ENCODE data around the gene TUBGCP4.
A peak's percentile ranks its signal among the peaks of the same experiment; 100 is the strongest.

The TUBGCP4 gene

DNA sequence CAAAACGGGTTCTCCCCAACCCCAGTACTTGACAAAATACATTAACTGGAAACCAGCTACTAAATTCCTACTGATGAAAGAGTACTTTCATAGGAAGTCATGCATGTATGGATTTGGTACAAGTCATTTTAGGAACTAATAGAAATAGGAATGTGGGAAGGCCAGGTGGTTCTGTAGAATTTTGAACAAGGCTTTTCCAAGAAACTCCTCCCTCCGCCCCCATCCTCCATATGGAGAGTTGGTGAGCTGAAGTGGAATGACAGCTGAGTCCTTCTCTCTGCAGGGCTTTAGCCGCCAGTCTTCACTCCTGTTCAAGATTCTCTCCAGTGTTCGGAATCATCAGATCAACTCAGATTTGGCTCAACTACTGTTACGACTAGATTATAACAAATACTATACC, 33.2 kb downstream of the TUBGCP4 start:
- DNase-seq: no peak

DNA sequence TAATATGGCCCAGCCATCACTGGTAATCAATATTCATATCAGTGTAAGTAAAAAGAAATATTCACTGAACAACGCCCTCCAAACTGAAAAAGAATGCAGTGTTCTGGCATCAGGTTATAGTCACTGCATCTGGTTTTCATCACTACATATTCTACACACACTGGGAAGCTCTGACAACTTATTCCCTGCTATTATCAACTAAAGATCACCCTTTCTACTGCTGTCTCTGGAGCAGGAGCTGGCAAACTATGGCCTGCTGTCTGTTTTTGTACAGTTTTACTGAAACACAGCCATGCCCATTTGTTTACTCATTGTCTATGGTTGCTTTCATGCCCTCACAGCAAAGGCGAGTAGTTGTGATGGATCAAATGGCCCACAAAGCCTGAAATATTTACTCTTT, 35.3 kb downstream of the TUBGCP4 start:
- DNase-seq: no peak

DNA sequence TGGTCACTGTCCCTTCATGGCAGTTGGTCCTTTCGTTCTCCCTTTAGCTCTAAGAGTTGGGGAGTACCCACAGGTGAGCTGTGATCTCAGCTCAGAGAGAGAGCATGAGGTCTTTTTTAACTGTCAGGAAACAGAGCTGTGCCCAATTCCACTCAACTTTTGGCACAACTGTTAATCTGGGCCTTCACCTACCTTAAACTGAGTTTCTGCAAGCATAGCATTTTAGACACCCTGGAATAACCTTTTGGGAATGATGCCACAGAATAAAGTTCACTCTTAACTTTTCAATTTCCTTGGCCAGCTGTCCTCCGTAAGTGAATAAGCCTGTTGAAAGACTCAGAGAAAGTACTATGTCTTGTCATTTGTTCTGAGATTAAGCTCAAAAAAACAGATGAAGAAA, 35.9 kb downstream of the TUBGCP4 start:
- DNase-seq: no peak

DNA sequence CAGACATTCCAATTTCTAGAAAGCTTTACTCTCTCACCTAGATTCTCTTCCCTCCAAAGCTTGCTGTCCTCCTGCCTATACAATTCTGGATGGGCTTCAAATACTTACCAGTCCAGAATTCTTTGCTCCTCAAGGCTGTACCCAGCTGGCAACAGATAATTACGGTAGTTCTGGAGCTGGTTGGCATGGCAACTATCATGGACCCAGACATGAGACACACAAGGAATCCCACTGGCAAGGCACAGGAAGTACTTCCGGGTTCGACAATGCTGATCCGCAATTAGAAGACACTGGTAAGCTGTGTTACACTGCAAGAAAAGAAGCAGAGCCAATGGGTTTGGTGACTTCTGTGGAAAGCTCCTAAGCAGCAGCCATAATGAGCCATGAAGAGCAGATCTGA, 37.9 kb downstream of the TUBGCP4 start:
- no peak for DNase-seq

DNA sequence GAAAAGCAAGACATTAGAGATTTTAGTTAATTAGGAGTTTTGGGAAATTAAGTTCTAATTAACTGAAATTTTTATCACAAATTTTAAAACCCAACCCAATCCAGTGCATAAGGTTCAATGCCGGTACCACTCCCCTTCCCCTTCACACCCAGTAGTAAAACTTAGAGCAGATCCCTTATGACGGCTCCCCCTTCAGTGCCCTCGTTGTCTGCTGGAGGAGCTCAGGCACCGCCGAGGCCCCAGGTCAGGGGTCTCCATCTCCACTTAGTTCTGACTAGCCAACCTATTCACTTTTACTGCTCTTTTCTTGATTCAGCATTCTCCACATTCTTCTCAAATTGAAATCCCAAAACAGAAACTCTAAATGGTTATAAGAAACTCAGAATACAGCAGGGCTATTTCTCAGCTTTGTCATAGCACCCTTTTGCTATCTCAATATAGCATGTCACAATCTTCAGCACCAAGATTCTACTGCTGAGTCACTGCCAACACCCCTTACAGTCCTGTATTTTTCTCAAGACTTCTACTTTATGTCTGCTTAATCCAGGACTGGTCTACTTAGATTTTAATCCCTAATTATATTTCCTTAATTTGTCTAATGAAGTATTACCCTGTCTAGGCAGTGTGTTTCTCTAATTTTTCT, 39.8 kb downstream of the TUBGCP4 start:
- DNase-seq: no peak

DNA sequence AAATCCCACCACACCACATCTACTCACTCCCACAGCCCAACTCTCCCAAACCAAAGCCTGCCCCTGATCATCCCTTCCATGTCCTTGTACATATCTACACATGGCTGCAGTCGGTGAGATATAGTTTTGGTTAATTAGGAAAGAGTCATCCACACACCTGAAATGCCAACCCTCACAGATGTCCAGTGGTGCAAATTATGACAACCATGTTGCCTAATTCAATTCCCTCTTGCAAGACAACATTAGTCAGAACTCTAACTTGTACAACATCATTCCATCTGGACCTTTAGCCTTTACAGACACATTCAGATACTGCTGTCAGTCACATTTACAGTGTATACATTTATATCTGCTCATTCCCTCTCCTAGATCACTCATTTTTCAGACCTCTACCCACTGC, 41.2 kb downstream of the TUBGCP4 start:
- no peak for DNase-seq

DNA sequence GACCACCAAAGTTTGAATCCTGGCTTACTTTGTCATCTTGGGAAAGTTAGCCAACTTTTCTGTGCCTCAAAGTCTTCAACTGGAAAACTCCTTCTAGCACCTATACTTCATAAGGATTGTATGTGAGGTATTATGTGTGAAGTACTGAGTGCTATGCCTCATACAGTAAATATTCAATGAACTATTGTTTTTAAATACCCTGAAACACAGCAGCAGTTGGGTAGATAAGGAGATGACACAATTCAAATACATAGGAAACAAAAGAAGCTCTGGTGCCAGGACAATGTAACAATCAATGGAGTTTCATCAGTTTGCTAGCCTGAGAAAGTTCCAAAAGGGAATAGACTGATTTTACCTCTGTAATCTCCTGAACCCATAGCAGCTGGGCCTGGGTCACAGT, 43.3 kb downstream of the TUBGCP4 start:
- no peak for DNase-seq

DNA sequence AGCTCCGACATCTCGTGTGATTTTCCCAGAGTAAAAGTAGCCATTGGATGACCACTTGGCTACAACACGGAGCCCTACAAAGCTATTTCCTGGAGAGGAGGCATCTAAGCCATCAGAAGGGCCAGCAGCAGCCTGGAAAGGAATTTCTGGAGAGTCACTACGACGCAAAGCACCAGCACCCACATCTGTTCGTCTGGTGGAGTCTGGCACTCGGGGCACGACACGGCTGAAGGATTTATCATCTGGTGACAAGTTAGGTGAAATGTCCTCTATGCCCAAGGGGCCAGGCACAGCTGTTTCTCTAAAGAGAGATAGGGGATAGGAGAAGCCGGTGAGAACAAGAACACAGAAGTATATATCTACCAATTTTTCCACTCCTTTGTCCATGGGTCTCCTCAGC, 49.5 kb downstream of the TUBGCP4 start:
- no peak for DNase-seq

DNA sequence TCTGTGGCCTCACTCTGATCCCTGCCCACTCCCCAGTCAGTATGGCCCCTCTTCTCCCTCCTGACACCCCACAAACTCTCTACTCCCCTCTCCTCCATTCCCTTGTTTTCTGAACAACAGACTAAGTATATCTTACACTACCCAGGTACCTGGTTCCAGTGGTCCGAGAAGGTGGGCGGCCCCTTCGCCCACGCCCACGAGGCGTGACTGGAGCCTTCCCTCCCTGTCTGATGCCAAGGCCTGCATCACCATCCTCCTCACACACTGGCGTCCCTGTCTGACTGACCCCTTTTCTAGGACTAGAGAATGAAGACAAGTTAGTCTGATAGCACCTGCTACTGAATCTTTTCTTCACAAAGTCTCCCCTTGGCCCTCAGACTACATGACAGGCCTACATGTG, 50.0 kb downstream of the TUBGCP4 start:
- no peak for DNase-seq

DNA sequence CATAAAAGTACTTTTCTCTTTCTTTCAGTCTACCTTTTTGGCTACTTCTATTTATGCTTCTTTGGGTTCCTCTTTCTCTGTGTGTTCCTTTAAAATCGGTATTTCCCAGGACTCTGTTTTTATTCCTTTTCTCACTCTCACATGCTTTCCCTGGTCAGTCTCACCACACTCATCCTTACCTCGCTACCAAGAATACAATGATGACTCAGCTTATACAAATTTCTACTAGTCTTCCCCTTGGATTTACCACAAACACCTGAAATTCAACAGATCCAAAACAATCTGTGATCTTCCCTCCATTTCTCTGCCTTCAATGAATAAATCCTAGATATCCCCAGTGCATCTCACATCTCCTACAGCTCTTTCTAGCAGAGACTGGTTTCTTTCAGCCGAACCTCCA, 52.9 kb downstream of the TUBGCP4 start:
- no peak for DNase-seq

DNA sequence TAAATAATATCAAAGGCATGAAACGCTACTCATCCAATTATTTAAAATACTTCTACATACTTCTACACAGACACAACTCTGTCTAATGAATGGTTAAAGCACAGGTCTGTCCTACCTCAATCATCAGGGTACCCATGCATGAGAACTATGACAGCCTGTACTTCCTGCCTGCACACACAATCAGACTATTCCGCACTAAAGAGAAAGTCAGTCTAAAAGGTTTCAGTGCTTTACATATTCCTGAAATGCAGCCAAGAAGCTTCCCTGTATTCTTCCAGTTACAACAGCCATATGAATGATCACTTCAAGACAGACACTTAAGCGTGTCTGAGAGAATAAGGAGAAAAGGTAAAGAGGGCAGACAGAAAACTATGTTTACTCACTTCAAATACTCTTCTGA, 58.8 kb downstream of the TUBGCP4 start:
- DNase-seq: no peak

DNA sequence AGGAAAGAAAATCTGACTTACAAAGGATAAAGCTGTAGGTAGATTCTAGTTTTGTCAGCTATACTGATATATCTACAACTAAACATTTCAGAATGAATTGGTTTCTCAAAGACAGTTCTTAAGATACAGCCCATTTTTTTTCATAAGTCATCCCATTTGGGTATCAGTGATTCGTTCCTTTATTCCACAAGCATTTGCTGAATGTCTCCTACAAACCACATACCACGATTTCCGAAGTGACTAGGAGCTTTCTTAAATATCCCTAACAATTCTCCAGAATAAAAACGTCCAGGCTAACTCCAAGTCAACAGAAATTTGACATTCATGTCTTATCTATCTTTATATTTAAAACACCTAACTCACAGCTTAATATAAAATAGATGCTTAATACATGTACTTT, 62.3 kb downstream of the TUBGCP4 start:
- DNase-seq: no peak

DNA sequence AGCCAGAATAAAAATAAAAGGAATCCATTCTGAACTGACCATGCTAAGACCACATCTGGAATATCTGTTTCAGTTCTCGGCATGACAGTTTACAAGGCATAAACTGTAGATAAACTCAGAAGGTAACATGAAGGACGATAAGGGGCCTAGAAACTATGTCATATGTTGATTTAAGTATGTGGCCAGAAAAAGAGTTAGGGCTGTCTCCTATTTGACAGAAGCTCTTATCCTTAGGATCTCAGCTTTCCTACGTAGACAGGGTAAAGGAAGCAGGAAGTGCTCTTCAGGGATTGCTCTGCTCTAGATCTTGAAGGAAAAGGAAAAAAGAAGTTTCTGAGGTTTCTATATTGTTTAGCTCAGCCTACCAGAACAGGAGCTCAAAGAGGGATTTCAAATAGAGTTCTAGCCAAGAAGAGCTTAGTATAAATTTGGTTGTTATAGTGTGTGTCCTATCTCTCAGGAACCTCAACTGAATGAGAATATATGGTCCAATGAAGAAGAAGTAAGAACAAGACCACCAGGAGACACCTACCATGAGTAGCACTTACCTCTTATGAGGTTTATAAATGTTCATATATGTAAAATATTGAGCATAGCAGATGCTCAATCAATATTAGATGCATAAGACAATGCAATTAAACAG, 62.9 kb downstream of the TUBGCP4 start:
- DNase-seq: no peak

DNA sequence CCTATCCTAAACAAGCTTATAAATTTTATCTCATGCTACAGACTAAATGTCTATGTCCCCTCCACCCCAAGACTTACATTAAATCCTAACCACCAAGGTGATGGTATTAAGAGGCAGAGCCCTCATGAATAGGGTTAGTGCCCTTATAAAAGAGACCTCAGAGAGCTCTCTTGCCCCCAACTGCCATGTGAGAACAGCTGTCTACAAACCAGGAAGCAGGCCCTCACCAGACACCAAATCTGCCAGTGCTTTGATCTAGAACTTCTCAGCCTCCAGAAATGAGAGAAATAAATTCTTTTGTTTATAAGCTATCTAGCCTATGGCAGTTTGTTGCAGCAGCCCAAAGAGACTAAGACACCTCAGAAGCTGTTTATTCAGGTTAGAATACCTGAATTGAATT, 63.5 kb downstream of the TUBGCP4 start:
- no peak for DNase-seq

DNA sequence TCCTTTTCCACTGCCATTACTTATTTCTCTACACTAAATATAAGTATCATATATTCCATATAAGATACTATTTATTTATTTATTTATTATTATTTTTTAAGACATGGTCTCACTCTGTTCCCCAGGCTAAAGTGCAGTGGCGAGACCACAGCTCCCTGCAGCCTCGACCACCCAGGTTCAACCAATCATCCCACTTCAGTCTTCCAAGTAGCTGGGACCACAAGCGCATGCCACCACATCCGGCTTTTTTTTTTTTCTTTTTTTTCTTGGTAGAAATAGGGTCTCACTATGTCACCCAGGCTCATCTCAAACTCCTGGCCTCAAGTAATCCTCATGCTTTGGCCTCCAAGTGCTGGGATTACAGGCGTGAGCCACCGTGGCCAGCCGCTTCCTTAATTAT, 65.5 kb downstream of the TUBGCP4 start:
- DNase-seq: no peak

DNA sequence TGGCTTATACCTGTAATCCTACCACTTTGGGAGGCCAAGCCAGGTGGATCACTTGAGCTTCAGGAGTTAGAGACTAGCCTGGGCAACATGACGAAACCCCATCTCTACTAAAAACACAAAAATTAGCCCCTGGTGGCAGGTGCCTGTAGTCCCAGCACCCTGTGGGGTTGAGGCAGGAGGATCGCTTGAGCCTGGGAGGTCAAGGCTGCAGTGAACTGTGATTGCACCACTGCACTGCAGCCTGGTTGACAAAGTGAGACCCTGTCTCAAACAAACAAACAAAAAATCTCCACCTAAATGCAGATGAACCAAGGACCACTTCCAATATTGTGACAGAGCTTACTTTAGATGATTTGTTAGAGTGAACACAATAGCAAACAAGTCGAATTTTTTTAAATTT, 68.4 kb downstream of the TUBGCP4 start:
- no peak for DNase-seq

DNA sequence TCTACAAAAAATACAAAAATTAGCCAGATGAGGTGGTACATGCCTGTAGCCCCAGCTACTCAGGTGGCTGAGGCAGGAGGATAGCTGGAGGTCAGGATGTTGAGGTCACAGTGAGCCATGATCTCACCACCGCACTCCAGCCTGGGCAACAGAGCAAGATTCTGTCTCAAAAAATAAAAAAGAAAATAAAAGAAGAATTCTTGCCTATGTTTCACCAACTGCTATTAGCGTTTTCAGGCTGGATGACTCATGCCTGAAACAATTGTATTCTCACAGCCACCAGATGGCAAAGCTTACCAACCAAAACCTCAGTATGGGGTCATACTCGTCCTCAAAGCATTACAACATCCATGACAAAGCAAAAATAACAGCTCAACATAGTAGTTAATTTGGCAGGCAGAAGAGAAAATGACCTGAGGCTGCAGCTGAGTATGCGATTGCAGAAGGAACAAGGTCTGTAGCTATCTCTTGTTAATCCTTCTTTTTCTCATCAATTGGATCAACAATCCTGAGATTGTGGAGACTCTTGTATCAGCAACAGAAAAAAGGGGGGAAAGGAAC, 69.9 kb downstream of the TUBGCP4 start:
- peak; percentile 32 for DNase-seq

DNA sequence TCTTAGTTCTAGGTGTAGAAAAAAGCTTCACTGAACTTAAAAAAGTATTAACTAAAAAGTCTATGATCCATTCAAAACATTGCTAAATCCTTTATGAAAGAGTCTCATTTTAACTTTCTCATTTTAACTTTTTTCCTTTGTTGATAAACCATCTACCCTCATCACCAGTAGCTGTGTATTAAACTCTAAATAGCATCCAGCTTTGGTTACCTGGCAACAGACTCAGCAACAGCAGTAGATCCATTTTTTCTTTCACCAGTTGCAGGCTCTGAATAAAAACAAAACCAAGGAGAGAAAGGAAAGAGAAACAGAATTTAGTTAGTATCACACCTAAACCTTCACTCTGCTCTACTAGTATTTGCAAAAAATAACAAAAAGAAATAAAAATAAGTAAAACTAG, 70.4 kb downstream of the TUBGCP4 start:
- no peak for DNase-seq

DNA sequence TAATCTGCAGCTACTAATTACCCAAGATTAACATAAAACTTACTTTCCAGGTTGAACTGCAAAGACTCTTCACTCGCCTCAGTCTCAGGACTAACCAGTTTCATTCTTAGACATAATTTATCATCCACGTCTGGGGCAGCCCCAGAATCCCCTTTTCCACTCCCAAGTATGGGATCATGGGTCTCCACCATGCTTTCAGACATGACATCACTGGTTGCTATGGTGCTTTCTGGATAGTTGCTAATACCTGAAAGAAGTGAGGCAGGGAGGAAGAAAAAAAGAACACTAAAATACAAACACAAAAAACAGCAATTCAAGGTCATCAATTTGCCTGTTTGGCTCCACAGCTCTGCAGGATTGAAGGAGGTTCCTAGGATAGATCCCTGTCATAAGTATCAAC, 75.4 kb downstream of the TUBGCP4 start:
- no peak for DNase-seq

DNA sequence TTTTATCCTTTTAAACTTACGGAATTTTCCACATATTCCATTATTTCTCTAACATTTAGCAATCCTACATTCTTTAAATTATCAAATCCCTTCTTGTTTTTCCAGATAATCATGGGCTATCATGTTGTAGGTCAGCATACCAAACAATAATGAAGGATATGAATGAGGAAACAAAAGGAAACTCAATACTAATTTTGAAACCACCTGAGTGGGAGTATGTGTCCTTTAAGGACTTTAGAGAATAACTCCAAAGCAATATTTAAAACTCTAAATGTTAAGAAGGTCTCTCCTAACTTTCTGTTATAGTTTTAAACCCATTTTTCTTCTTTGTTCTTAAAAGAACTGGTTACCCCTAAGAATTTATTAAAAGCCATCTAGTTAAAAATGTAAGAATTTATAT, 79.1 kb downstream of the TUBGCP4 start:
- DNase-seq: no peak
